IPS DF 19.7 (cell line): Measurements from ENCODE around the gene SLC15A1.

Experiments used
- DNase-seq: peaks from one replicate; pipeline ENCODE4 v3.0.0-alpha.2; 2013; ENCODE audit warnings: low read depth, low spot score

SLC15A1 gene, protein sequence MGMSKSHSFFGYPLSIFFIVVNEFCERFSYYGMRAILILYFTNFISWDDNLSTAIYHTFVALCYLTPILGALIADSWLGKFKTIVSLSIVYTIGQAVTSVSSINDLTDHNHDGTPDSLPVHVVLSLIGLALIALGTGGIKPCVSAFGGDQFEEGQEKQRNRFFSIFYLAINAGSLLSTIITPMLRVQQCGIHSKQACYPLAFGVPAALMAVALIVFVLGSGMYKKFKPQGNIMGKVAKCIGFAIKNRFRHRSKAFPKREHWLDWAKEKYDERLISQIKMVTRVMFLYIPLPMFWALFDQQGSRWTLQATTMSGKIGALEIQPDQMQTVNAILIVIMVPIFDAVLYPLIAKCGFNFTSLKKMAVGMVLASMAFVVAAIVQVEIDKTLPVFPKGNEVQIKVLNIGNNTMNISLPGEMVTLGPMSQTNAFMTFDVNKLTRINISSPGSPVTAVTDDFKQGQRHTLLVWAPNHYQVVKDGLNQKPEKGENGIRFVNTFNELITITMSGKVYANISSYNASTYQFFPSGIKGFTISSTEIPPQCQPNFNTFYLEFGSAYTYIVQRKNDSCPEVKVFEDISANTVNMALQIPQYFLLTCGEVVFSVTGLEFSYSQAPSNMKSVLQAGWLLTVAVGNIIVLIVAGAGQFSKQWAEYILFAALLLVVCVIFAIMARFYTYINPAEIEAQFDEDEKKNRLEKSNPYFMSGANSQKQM

DNA sequence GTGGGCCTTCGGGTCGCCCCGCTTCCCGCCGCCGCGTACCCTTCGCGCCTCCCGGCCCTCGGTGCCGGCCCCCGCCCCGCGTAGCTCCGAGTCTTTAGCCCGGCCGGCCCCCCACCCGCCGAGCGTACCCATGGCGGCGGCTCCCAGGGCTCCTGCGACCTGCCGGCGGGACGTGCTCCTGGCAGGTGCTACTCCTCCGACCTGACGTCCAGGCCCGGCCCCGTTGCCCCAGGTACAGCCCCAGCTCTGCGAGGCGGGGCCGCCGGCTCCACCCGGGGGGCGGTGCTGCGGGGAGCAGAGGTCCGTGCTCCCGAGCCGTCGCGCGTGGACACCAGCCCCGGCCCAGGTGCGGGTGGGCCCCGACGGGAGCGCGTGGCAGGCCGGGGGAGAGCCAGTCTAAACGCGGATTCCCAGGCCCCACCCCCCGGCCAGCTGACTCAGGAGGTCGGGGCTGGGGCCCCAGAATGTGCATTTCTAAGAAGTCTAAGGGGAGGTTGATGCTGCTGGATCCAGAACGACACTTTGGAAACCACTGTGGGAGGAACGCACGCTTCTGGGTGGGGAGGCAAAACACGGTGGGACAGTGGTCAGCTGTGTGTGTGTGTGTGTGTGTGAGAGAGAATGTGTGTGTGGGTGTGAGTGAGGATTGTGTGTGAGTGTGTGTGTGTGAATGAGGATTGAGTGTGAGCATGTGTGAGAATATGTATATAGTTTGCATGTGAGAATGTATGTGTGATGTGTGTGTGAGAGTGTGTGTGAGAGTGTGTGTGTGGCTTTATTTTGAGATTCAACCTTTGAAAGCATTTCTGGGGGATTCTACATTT is at the start of gene SLC15A1:
Gene SLC15A1 (minus strand): TSS at position 206 of the 824 bp plus-strand sequence. CDS start 74 bp downstream, at position 132.
- no peak for DNase-seq

DNA sequence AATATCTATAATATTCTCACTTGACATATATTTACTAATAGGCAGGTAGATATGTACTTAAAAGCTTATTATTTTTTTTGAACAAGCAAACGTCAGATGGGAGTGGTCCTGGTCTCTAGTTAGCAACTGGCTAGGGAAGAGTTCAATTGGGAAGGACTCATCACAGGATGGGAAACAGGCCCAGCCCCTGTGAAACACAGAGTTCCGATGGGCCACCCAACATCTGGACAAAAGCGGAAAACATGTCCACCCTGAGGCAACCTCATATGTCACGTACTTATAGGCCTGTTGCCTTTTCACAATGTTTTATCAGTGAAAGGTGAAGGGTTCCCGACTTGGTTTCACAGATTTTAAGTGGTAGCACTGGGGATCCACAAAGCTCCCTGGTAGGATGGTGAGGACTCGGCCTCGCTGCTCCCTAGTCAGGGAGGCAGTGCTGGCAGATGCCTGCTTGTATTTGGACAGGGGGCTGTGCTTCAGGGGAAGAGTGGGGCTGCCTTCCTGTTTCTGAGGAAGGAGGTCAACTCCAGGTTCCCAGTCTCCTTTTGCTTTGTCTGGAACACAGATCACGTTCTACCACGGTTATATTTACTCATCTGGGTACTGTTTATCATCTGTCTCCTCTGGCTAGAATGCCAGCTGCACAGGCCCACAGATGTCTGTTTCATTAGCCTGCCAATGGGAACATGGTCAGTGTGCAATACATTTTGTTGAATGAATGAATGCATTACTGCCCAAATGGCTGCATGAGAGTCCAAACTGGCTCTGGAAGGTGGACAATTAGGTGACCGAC is 49.4 kb upstream of the SLC15A1 start:
- DNase-seq = no peak

DNA sequence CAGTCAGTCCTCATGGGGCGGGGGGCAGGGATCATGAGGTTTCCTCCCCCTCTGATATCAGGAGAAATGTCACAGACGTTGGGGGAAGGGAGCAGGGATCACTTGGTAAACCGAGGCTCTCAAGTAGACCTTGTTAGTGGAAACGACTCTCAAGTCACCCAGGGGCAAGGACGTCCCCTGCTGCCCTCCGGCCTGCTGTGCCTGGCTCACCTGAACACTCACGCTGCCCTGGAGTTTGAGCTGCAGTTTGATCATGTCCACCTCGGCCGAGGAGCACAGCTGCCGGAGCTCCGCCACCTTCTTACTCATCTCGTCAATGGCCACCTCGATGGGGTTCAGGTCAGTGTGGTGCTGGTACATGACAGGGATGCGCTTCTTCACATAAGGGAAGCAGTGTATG is 47.6 kb upstream of the SLC15A1 start:
- DNase-seq = no peak

DNA sequence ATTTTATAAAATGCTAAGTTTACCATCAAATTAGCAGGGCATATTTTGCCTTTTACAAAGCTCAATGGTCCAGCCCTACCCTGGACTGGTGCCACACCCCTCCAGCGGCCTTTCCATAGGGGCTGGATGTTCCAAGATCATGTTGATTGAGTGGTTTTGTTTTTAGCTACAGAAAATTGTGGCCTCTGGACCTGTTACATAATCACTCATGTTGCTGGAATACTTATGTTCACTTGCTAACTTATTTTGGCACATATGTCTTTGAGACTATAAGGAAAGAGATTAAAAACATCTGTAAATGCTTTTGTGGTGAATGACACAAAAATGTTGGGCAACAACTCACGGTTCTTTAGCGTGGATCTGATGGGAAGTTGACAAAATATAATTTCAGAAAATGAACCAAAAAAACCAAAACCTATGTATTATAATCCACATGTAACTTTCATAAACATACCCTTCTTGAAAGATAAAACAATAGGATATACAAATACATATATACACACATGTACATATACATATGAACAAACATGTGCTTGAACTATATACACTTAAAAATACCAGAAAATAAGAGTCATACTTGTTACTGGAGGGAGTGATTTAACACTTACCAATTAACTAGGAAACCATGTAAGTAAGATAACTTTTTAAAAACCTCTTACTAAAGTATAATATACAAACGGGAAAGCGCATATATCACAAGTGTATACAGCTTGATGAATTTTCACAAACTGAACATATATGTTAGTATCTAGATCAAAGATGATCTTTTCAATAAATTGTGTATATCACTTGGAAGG is 46.6 kb upstream of the SLC15A1 start:
- no peak for DNase-seq

DNA sequence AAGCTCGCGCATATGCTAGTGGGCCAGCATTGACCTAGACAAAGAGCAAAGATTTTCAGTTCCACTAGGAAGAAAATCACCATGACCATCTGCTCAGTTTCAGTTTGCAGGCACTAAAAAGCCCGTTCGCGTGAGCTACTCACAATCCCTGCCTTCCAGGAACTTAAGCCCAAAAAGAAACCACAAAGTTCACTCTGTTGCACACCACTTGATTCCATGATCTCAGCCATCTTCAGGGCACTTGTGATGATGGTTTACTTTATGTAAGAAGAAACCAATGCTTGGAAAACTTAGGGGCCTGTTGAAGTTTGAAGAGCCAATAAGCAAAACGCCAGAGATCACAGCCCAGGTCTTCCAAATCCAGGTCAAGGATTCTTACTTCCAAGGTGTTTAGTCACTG is 45.0 kb upstream of the SLC15A1 start:
- no peak for DNase-seq

DNA sequence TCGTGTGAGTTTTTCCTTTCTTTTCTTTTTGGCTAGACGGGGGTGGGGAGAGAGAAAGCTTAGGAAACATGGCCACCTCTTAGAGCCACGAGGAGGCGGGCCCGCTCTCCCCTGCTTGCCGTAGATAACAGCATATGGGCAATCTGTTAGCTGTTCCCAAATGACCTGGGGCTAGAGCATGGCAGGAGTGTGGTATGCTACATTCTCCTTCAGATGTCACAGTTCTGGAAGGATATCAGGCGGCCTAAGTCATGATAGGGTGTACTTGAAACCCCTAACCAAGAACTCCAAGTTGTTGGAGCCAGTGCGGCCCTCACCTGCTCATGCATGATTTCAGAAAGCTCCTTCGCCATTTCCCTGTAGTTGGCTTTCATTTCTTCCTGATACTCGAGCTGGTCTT is 44.3 kb upstream of the SLC15A1 start:
- DNase-seq = no peak

DNA sequence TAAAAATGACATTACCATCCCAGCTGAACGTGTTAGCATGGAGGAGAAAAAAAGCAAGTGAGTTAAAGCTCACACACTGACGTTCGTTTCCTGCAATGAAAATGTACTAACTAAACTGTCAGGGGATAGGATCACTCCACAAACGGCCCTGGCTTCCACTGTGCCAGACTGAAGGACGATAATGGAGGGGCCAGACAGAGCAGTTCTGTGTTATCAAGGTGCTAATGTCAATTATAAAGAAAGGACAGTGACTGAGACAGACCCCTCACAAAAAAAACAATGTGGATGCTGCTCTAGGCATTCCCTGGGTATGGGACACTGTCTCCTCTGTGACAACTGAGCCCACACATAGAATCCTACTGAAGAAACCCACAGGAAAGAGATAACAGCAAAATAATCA is 43.7 kb upstream of the SLC15A1 start:
- no peak for DNase-seq

DNA sequence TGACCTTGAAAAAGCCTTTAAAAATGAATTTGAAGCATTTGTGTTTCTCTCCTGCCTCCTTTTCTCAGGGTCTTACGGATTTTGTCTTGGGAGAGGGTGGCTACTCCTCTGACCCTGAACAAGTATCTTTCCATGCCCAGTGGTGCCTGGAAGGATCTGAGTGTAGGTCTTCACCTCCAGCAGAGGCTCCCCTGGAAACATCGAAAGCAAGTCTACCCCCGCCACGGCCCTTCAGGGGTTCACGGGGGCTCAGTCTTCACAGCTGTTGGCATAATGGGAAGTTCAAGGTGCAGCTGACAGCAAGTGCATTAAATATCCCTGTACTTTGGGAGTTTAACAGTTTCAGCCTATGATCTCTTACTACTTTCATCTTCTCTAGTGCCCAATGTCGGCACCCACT is 42.7 kb upstream of the SLC15A1 start:
- no peak for DNase-seq

DNA sequence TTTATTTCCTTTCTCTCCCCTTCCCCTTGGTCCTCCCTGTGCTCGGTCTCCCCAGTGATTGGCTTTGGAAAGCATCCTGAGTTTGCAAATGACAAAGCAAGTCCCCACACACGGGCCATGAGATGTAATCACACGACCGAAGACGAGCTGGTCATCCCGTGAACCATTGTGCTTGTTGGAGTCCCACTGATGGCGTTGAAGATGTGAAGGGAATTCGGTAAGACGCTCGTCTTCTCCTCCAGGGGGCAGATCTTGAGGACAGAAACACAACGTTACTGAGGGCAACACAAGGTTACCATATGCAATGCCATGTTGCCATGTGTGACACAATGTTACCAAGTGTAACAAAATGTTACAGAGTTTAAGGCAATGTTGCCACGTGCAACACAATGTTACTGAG is 42.0 kb upstream of the SLC15A1 start:
- no peak for DNase-seq

DNA sequence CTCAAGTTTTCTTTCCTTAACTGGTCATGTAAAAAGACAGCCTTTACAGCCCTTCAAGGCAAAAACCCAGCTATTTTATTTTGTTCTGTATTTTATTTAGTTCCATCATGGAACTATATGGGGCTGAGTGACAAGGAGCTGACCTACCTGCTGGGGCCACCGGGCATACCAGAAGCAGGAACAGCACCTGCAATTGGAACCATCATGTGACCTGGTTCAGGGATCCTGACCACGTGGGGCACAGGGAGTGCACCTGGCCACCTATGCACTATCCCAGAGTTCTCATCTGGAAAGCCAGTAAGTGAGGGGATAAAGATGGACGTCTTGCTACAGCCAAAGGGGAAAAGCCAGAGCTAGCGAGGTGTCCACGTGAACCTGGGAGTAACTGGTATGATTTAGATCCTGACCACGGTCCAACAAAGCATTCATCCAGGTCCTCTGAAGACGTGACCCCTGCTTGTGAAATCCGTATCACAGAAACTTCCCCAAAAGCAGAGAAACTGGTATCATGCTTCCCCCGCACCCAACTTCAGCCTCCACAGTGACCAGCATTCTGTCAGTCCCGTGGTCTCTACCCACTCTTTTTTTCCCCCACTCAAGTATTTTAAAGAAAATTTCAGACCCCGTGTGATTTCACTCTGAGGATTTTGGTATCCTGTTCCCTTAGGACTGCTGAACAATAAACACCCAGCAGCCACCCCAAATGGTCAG is 40.5 kb upstream of the SLC15A1 start:
- DNase-seq = no peak

DNA sequence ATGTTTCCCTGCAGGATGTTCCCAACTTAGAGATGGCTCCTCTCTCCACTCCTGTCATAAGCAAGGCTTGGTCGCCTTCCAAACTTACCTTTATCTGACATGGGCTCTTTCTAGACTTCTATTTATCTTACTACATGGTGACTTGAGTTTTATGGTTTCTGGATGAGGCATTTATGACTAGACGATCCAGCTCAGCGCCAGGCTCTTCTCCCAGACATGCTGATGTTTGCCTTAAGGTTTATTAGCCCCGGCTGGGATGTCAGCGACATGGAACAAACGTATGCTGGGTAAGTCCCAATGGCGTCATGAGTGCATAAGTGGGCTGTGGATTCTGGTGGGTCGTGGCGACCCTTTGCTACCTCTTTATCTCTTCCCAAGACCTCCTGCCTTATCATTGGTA is 39.8 kb upstream of the SLC15A1 start:
- no peak for DNase-seq

DNA sequence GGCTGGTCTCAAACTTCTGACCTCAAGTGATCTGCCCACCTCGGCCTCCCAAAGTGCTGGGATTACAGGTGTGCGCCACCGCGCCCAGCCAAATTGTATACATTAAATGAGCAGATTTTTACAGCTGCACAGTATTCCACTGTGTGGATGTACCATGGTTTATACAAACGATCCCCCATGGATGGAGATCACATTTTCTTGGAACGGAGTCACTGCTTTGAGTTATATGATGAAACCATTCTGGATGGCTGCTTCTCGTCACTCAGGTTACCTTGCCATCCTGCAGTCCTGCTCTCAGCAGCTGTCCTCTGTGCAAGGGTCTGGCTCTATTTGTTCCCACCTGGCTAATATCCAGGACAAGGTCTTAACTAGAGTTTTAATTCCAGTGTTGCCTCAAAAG is 39.1 kb upstream of the SLC15A1 start:
- no peak for DNase-seq

DNA sequence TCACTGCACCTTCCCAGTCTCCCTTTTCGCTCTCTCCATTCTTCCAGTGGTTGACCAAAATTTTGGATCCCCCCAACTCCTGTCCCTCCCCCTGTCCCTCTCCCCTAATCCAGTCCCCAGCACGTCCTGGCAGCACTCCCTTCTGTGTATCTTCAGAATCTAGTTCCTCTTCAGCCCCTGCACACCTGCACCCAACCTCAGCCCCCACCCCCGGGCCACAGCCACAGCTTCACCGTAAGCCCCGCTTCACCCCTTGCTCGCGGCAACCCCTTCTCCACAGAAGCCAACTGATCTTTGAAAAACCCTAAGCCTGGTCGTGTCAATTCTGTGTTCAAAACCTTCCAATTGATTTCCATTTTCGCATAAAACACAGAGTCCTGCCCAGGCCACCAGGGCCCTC is 35.5 kb upstream of the SLC15A1 start:
- DNase-seq = no peak

DNA sequence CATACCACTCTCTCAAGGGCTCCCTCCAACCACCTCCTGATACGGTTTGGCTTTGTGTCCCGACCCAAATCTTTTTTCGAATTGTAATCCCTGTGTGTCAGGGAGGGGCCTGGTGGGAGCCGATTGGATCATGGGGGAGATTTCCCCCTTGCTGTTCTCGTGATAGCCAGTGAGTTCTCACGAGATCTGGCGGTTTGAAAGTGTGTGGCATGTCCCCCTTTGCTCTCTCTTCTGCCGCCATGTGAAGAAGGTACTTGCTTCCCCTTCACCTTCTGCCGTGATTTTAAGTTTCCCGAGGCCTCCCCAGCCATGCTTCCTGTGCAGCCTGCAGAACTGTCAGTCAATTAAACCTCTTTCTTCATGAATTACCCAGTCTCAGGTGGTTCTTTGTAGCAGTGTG is 34.7 kb upstream of the SLC15A1 start:
- DNase-seq = no peak

DNA sequence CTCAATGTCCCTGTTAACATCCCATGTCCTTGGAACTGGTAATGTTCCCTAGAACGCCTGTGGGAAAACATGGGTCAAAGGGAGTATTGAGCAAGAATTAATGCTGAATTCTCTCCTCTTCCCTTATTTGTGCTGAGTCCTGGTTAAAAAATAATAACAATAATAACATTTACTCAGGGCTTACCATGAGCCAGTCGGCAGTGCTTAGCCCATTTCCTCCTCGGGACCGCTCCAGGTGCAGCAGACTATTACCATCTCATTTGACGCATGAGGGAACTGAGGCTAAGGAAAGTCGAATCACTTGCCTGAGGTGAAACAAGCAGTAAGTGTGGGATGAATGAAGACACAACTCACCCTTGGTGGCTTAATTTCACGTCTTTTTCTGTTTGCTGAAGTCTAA is 33.6 kb upstream of the SLC15A1 start:
- no peak for DNase-seq

DNA sequence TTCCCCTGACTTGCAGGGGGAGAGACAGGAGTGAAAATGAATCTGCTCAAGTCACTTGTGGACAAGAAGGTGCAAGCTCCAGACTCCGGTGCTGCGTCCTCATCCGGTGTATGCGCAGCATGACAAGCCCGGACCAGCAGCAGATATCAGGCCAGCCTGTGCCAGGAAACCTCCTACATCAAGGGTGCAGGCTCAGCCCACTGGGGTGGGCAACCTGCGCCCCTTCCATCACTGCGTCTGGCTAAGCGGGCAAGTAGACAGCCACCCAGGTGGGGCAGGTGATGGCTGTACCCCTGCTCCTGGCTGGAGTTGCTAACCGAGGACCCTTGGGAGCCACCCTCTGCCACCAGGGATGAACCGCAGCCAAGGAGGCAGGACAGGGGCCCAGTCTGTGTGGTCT is 32.9 kb upstream of the SLC15A1 start:
- no peak for DNase-seq

DNA sequence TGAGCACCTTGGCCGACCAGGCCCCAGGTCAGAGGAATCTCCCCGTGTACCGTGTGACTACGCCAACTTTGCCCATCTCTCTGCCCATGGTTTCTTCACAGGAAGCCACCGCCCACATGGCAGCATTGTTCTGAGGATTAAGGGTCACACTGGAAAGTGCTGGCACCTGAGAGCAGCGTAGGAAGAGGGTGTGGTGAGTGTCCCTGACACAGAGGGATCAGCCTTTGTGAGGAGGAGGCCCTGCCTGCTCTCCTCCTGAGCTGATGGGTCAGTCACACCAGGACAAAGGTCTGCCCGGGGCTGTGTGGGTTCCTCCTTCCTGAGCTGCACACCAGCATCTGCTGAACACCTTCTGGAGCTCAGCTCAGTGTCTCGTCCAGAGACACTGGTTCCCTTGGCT is 32.2 kb upstream of the SLC15A1 start:
- DNase-seq = no peak

DNA sequence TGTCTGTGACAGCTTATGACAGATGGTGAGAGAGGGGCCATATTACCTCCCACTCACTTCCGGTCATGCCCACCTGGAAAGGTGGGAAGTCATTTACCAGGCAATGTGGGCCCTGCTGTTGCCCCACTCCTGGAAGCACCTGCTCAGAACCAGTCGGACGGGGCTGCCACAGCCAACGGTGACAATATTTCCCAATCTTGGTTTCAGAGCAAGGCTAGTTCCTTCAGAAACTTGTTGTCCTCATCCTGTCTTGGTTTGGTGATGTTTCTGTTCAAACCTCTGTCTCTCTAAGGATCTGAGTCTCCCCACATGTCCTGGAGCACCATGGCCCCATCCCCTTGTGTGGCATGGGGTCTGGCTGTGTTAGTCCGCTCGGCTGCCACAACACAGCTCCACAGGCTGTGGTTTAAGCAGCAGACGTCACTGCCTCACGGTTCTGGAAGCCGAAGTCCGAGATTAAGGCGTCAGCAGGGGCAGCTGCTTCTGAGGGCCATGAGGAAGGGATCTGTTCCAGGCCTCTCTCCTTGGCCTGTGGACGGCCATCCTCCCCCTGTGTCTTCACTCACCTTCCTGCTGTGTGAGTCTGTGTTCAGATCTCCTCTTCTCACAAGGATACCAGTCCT is 31.5 kb upstream of the SLC15A1 start:
- DNase-seq = no peak

DNA sequence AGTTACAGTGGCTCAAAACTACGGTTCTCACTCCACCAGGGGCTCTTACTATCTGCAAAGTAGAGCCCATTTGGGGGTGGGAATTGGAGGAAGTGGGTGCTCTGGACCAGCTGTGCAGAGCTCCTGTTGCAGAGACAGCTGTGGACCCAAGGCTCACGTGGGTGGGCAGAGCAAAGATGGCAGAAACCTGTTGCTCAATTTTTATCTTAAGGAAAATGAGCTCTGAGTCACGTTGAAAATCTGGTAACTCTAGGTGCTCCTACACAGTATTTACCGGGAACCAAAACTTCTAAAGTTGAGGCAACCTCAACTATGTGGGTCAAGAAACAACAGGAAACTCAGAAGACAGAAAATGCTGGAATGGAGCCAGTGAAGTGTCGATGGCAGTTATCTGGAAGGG is 30.2 kb upstream of the SLC15A1 start:
- no peak for DNase-seq

DNA sequence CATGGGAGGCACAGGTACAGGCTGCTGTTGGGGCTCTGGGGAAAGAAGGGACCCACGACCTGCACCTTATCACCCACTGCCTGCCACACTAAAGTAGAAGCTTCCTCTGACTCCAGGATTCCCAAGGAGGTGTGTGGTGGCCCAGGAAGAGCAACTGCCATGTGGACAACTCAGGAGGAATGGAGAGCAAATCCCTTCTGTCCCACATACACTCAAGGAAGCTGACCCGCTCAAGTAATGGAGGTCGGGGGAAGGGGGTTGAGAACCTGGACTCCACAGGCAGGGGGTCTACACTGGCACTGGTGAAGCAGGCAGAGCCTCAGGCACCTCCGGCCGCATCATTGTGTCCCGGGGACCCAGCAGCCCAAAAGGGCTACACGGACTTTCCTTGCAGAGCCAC is 29.4 kb upstream of the SLC15A1 start:
- no peak for DNase-seq
